GM19438 (cell line): ENCODE measurements around the gene RAB32.
A peak's percentile ranks its signal among the peaks of the same experiment; 100 is the strongest.
"Not testable (repeated sequence)": the region's sequence is repeated elsewhere in the genome, so short reads cannot be mapped to it uniquely, and the experiment has no call there.

Experiments
- ATAC-seq: cut with Tn5 transposase; IDR thresholded peaks from one replicate; pipeline ENCODE4 v1.9.1; 2021; ENCODE audit warnings: low read depth; ENCODE audit not compliant: unreplicated experiment

The RAB32 gene

GRCh38 chr6:146543211-146543939 lies at the start of gene RAB32:
RAB32 (plus strand) TSS chr6:146543833; CDS start chr6:146543872, 39 bp downstream.
- ATAC-seq = peak; percentile 66

- no peak for ATAC-seq
Measured at GRCh38 chr6:146498309-146498708, 45.3 kb upstream of the RAB32 start.

- ATAC-seq = no peak
Measured at GRCh38 chr6:146503096-146503495, 40.5 kb upstream of the RAB32 start.

- no peak for ATAC-seq
Measured at GRCh38 chr6:146515212-146515611, 28.4 kb upstream of the RAB32 start.

GRCh38 chr6:146526192-146526591 lies 17.4 kb upstream of the RAB32 start:
- no peak for ATAC-seq

GRCh38 chr6:146532702-146533101 lies 10.9 kb upstream of the RAB32 start:
- ATAC-seq = no peak

GRCh38 chr6:146542881-146543210 lies 787 bp upstream of the RAB32 start:
- ATAC-seq = no peak

- peak; percentile 26 for ATAC-seq
Measured at GRCh38 chr6:146543940-146544615, 445 bp downstream of the RAB32 start.

- ATAC-seq = no peak
Measured at GRCh38 chr6:146544616-146545182, 1.1 kb downstream of the RAB32 start.

- ATAC-seq = no peak
Measured at GRCh38 chr6:146545581-146545980, 1.9 kb downstream of the RAB32 start.

GRCh38 chr6:146546443-146547043 lies 2.9 kb downstream of the RAB32 start:
- ATAC-seq = no peak

GRCh38 chr6:146547889-146548288 lies 4.3 kb downstream of the RAB32 start:
- ATAC-seq = no peak

- ATAC-seq = no peak
Measured at GRCh38 chr6:146548898-146549374, 5.3 kb downstream of the RAB32 start.

- ATAC-seq = no peak
Measured at GRCh38 chr6:146550911-146551310, 7.3 kb downstream of the RAB32 start.

- no peak for ATAC-seq
Measured at GRCh38 chr6:146551545-146551944, 7.9 kb downstream of the RAB32 start.

- ATAC-seq = no peak
Measured at GRCh38 chr6:146553377-146554135, 9.9 kb downstream of the RAB32 start.

GRCh38 chr6:146560607-146561006 lies 17.0 kb downstream of the RAB32 start:
- no peak for ATAC-seq

- not testable (repeated sequence) for ATAC-seq
Measured at GRCh38 chr6:146566661-146567060, 23.0 kb downstream of the RAB32 start.

- ATAC-seq = not testable (repeated sequence)
Measured at GRCh38 chr6:146568619-146569018, 25.0 kb downstream of the RAB32 start.

- no peak for ATAC-seq
Measured at GRCh38 chr6:146574211-146574610, 30.6 kb downstream of the RAB32 start.

GRCh38 chr6:146578054-146578453 lies 34.4 kb downstream of the RAB32 start:
- no peak for ATAC-seq
